DMS53 treated with DMSO at 0.1 percent for 48 hours (cell line): ENCODE data around the gene MAPKBP1.
A peak's percentile ranks its signal among the peaks of the same experiment; 100 is the strongest.
"Not testable (repeated sequence)": the region's sequence is repeated elsewhere in the genome, so short reads cannot be mapped to it uniquely, and the experiment has no call there.

Source experiments
- DNase-seq: peaks from one replicate; lab custom pipeline; 2025; ENCODE audit not compliant: unreplicated experiment; lab: John Stamatoyannopoulos, UW

Gene MAPKBP1

GRCh38 chr15:41774062-41774881, at the start of gene MAPKBP1:
Gene MAPKBP1 (plus strand): TSS chr15:41774484. CDS start chr15:41775276, 792 bp downstream.
- DNase-seq: peak; percentile 91

- DNase-seq: no peak
Measured at GRCh38 chr15:41727143-41727542, 47.1 kb upstream of the MAPKBP1 start.

GRCh38 chr15:41728061-41728460, 46.2 kb upstream of the MAPKBP1 start:
- DNase-seq: not testable (repeated sequence)

GRCh38 chr15:41730543-41730942, 43.7 kb upstream of the MAPKBP1 start:
- DNase-seq: no peak

DNA sequence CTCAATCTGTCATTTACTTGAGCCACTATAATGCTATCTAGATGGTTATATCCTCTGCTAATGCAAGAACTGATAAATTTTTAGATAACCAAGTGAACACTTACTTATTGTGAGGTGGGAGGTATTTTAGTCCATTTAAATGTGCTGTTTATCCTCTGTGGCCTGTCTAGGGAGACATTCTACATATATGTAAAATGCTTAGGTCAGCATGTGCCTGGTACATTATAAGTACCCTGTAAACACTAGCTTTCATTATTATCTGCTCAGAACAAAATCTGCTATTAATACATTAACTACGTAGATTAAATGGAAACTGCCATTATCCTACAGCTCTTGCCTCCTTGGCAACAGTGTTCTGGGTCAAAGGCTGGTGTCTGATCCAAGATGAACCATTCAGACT, 41.8 kb upstream of the MAPKBP1 start:
- no peak for DNase-seq

- DNase-seq: no peak
Measured at GRCh38 chr15:41734079-41734478, 40.2 kb upstream of the MAPKBP1 start.

- no peak for DNase-seq
Measured at GRCh38 chr15:41735046-41735445, 39.2 kb upstream of the MAPKBP1 start.

GRCh38 chr15:41735492-41735891, 38.8 kb upstream of the MAPKBP1 start:
- not testable (repeated sequence) for DNase-seq

- no peak for DNase-seq
Measured at GRCh38 chr15:41746802-41747201, 27.5 kb upstream of the MAPKBP1 start.

DNA sequence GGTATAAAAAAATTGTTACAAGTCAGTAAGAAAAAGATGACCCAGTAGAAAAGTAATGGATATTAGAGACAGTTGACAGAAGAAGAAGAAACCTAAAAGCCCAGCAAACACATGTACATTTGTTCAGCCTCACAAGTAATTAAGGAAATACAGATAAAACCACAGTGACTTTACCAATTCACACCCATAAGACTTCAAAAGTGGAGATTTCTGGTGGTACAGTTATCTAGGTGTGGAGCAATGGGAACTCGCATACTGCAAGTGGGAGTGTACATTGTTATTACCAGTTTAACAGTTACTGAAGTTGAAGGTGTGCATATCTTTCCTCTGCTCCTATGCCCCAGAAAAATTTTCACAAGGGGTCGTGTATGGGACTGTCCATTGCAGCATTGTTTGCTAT, 18.1 kb upstream of the MAPKBP1 start:
- no peak for DNase-seq

GRCh38 chr15:41772720-41773331, 1.5 kb upstream of the MAPKBP1 start:
- DNase-seq: peak; percentile 46

DNA sequence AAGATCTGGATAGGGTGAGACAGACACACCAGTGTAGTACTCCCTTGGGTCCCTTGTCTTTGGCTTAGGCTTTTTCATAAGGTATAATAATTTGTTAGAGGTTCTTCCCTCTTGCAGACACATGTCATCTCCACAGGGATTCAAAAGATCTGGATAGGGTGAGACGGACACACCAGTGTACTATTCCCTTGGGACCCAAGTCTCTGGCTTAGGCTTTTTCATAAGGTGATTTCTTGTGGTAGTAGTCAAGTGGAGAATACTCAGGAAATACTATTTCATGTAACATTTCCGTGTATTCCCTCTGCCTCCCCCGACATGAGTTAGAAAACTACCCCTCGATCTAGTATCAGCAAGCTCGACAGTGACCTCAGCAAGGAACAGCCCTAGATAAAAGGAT, 954 bp upstream of the MAPKBP1 start:
- no peak for DNase-seq

DNA sequence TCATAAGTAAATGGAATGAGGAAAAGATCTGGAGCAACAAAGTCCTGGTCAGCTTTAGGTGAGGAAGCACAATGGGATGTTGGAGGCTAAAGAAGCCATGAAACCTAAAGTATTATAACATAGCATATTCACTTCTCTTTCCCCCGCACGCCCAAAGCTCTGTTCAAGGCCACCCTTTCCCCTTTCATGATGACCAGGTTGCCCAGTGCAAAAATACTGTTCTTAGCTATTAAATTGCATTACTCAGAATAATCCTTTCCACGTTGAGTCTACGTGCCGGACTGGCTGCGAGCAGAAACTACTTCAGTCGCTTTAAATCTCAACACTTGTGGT, 589 bp upstream of the MAPKBP1 start:
- no peak for DNase-seq

GRCh38 chr15:41774882-41775417, 666 bp downstream of the MAPKBP1 start:
- no peak for DNase-seq

GRCh38 chr15:41775651-41776050, 1.4 kb downstream of the MAPKBP1 start:
- DNase-seq: no peak

- DNase-seq: no peak
Measured at GRCh38 chr15:41777421-41777973, 3.2 kb downstream of the MAPKBP1 start.

GRCh38 chr15:41778521-41778920, 4.2 kb downstream of the MAPKBP1 start:
- DNase-seq: no peak

- no peak for DNase-seq
Measured at GRCh38 chr15:41779662-41780157, 5.4 kb downstream of the MAPKBP1 start.

GRCh38 chr15:41780266-41780665, 6.0 kb downstream of the MAPKBP1 start:
- no peak for DNase-seq

DNA sequence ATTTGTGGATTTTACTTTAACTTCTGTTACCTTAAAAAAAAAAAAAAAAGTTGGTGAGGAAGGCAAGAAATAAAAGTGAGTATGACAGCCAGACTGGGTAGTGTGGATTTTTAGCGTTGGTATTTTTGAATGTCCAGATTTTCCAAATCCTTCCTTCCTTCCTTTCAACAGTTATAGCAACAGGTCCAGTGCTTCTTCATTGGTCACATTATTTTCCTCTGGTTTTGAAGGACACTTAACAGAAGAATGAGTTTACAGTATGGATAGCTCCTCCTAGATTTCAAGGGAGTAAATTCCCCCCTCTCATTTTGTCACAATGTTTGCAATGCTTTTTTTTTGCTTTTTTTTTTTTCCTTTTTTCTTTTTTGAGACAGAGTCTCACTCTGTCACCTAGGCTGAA, 6.4 kb downstream of the MAPKBP1 start:
- no peak for DNase-seq

GRCh38 chr15:41782371-41783282, 8.3 kb downstream of the MAPKBP1 start:
- no peak for DNase-seq
